NCI-H146 (cell line): ENCODE measurements around the gene RAMP2.
"Not testable (repeated sequence)": the region's sequence is repeated elsewhere in the genome, so short reads cannot be mapped to it uniquely, and the experiment has no call there.

Experiments
- DNase-seq: peaks from one replicate; lab custom pipeline; 2025; lab: John Stamatoyannopoulos, UW

The RAMP2 gene

DNA sequence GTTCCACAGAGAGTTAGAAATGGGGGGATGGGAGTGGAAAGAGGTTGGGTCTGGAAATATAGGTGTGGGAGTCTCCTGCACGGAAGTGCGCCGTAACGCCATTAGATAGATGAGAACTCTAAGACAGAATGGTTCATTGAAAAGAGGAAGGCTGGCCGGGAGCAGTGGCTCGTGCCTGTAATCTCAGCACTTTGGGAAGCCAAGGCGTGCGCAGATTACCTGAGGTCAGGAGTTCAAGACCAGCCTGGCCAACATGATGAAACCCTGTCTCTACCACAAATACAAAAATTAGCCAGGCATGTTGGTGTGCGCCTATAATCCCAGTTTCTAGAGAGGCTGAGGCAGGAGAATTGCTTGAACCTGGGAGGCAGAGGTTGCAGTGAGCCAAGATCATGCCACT lies 7.0 kb downstream of the RAMP2 start:
- not testable (repeated sequence) for DNase-seq

DNA sequence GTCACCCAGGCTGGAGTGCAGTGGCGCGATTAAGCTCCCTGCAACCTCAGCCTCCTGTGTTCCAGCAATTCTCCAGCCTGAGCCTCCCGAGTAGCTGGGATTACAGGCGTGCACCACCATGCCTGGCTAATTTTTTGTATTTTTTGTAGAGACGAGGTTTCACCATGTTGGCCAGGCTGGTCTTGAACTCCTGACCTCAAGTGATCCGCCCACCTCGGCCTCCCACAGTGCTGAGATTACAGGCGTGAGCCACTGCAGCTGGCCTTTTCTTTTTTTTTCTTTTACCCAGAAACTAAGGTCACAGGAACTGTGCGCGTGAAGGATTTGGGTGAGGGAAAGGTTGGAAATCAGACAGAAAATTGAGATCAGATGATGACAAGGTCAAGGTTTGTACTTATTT lies 8.9 kb downstream of the RAMP2 start:
- not testable (repeated sequence) for DNase-seq

DNA sequence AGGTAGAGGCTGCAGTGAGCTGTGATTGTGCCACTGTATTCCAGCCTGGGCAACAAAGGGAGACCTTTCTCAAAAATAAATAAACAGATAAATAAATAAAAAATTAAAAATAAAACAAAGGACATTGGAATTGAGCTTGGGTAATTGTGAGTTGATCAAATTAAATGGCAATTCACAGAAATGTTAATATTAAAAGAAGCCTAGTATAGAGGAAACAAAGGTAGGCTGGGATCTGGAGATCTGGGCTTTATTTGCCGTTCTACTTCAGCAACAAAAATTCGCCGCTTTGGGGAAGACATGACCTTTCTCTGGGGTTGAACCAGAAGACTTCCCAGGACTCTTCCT lies 11.9 kb downstream of the RAMP2 start:
- no peak for DNase-seq

DNA sequence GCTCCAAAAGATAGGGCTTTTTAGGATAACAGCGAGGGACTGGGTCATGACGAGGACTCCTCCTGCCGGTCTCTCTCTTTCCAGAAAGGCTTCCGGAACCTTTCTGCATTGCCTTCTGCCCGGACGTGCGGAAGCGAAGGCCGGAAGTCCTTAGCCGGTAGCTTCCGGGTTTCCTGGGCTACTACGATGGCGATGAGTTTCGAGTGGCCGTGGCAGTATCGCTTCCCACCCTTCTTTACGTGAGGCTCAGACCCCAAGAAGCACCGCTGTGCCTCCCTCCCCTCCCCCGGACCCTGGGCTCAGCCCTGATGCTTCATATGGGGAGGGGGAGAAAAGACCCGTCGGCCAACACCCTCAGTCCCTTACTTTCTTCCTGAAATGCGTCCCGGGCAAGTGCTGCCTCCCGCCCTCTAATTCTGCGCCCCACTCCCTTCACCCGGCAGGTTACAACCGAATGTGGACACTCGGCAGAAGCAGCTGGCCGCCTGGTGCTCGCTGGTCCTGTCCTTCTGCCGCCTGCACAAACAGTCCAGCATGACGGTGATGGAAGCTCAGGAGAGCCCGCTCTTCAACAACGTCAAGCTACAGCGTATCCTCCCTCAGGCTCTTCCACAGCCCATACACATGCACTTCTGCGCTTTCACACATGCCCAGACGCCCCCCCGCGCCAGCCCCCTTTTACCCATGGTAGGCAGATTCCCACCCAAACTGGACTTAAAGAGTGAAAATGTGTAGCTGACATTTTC lies 12.4 kb downstream of the RAMP2 start, which contains the start of gene VPS25:
TSS of gene VPS25 (plus strand) at position 160 of the 746 bp plus-strand sequence. CDS start at position 187, 27 bp downstream.
- peak; percentile 84 for DNase-seq

DNA sequence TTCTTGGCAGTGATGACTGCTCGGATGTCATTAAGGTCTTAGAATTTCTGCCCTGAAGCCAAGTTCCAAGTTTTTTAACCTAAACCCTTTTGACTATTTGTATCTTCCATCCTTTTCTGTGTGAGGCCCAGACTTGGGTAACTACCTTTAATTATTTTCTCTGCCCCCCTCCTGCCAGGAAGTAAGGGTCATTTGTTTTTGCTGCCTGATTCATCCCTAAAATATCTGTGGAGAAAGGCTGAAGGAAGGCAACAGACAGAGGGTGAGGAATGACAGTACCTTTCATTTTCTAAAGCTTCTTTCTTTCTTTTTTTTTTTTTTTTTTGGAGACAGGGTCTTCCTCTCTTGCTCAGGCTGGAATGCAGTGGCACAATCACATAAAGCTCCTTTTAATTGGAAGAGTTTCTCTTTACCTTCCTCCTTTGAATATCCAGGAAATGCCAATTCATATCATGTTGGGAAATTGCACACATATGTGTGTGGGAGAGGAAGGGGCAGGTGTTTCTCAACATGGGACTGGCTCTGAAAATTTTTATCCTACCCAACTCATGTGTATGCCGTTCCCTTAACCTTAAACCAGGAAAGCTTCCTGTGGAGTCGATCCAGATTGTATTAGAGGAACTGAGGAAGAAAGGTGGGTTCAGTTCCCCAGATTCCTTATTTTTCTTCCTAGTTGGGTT lies 13.2 kb downstream of the RAMP2 start:
- DNase-seq, result no peak

DNA sequence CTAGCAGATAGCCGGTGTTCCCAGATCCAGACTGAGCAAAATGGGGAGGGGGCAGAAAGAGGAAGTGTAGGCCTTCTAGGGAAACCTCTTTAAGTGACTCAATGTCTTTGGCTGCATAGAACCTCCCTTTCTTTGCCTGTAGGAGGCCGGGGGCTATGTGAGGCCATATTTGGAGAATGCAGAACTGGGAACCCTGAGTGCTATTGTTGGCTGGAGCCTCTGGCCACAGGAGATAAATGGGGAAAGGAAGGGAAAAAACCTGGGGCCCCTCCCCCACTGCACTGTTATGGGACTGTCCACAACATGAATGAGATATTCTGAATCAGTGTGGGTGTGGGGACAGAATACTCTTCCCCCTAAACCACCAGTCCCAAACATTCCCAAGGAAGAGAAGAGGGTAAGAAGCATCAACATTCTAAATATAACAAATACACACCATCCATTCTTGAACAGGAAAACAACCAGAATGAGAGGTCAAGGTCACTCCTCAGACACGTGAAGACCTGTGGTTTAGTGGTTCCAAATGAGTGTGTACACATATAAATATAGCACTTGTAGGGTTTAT lies 14.6 kb downstream of the RAMP2 start:
- no peak for DNase-seq

DNA sequence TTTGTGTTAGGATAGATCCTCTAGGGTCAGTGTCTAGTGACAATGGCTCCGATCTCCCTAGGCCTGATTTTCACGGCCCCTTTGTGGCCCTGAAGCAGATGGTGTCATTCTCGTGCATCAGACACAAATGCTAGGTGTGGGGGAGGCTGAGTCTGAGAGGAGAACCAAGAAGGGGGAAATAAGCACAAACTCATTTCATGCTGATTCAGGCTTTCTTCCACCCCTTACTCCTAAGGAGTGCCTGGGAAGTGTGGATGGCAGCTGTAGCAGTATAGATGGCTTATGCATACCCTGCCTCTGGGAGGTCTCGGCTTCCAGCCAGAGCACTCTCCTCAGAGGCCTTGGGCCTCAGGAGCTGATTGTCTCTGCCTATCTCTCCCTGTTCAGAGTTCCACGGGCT lies 17.5 kb downstream of the RAMP2 start:
- no peak for DNase-seq

DNA sequence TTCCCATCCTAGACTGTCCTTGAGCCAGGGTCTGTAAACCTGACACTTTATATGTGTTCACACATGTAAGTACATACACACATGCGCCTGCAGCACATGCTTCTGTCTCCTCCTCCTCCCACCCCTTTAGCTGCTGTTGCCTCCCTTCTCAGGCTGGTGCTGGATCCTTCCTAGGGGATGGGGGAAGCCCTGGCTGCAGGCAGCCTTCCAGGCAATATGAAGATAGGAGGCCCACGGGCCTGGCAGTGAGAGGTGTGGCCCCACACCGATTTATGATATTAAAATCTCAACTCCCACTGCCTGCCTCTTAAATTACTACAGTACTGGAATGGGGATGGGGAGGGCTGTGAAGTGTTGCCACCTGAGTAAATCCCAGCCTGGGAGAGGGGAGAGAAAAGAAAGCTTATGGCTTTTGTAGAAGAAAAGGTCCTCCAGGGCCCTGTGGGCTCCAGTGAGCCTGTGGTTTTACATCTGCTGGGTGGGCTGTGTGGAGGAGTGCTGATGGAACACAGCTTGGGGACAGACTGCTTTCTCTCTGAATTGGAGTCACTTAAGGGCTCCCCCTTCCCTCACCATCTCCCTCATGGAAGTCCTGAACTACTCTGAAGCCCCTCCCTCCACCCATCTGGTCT lies 18.4 kb downstream of the RAMP2 start:
- DNase-seq, result no peak

DNA sequence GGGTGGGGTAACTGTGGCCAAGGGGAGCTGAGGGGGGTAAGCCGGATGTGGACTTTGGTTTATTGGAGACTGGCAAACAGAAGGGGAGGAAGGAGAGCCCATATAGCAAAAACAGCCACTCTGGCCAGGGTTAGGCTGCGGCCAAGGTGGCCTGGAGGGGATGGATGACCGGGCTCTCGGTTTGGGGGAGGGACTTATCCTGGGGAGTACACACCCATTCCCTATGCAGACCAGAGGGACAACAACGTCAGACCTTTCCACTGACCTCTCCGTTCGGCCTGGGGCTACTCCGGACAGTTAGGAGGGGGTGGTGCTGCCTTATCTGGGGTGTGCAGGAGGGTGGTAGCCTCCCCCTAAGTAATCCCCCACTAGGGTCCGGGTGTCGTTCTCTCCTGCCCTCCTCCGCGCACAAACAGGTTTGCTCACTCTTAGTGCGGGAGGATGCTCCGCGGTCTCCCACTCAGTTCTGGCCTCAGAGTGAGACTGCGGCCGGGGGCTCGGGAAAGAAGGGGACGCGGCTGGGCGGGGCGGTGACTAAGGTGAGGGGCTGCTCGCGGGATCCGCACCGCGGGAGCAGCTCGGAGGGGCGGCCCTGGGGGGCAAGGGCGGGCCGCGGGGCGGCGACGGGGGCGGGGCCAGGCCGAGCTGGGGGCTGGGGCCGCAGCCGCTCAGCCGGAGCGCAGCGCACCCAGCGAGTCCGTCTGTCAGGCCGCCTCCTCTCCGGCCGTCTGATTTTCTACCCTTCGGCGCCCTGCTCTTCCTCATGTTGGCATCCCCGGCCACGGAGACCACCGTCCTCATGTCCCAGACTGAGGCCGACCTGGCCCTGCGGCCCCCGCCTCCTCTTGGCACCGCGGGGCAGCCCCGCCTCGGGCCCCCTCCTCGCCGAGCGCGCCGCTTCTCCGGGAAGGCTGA lies 19.2 kb downstream of the RAMP2 start, which contains the start of gene WNK4:
TSS of gene WNK4 (plus strand) at position 675 of the 915 bp plus-strand sequence. CDS start at position 764, 89 bp downstream.
- DNase-seq, result peak; percentile 43

DNA sequence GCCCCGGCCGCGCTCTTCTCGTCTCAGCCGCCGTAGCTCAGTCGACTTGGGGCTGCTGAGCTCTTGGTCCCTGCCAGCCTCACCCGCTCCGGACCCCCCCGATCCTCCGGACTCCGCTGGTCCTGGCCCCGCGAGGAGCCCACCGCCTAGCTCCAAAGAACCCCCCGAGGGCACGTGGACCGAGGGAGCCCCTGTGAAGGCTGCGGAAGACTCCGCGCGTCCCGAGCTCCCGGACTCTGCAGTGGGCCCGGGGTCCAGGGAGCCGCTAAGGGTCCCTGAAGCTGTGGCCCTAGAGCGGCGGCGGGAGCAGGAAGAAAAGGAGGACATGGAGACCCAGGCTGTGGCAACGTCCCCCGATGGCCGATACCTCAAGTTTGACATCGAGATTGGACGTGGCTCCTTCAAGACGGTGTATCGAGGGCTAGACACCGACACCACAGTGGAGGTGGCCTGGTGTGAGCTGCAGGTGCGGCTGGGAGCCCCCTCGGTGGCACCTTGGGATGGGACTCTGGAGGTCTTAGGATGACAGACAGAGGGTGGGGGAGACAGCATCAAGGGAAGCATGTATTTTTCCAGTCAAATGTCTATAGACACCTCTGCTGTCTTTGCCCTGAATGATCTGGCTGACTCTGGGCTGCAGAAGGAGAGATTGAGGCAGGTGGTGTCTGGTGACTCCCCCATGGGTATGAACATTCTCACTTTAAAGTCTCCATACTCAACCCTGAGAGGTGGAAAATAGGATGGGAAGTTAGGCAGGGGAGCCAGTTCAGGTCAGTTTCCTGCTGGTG lies 20.0 kb downstream of the RAMP2 start:
- no peak for DNase-seq

DNA sequence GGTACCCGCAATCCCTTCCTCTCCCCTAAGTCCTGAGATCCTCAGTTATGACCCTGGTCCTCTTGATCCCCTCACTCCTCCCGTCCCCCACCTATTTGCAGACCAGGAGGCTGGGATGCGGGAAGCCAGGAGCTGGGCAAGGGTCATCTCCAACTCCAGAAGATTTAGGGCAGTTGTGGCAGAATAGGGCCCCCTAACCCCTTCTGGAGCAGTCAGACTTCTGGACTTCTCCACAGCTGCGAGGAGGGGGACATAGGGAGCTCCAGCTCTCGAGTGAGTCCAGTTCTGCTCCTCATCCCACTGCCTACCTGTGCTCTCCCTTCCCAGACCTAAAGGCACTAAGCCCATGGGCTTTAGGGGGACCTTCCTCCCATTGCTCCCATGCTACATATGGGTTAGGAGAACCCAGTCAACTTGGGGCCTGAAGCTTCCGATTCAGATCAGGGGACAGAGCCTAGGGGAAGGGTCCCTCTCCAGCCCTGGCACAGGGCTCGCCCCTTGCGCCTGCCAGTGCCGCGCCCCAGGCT lies 20.7 kb downstream of the RAMP2 start:
- DNase-seq, result no peak

DNA sequence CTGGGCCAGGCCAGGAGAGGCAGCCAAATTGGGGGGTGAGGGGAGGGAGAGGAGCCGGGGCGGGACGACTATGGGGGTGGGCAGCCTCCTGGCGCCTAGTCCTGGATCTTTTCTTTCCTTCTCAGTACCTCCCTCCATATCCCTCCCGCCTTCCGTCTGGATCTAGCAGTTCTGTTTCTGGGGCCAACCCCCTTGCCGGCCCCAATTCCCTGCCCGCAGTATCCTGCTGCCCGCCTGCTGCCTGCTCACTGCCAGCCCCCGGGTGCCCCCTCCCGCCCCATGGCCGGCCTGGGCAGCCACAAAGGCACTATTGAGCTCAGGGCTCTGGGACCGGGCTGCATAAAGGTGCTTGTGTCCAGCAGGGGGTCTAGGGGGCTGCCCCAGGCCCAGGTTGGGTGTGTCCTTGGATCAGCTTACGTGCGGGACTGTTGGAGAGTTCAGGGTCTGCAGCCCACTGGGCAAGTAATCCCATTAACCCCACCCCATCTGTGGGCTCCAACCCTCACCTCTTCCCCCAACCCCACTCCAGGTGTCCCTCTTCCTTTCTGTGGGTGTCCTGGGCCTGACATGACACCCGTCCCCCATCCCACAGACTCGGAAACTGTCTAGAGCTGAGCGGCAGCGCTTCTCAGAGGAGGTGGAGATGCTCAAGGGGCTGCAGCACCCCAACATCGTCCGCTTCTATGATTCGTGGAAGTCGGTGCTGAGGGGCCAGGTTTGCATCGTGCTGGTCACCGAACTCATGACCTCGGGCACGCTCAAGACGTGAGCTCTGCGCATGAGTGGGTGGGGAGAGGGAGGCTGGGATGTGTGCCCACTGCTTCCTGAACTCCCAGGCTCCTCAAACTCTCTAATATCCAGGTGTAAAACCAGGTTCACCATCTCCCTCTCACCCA lies 21.4 kb downstream of the RAMP2 start:
- no peak for DNase-seq

DNA sequence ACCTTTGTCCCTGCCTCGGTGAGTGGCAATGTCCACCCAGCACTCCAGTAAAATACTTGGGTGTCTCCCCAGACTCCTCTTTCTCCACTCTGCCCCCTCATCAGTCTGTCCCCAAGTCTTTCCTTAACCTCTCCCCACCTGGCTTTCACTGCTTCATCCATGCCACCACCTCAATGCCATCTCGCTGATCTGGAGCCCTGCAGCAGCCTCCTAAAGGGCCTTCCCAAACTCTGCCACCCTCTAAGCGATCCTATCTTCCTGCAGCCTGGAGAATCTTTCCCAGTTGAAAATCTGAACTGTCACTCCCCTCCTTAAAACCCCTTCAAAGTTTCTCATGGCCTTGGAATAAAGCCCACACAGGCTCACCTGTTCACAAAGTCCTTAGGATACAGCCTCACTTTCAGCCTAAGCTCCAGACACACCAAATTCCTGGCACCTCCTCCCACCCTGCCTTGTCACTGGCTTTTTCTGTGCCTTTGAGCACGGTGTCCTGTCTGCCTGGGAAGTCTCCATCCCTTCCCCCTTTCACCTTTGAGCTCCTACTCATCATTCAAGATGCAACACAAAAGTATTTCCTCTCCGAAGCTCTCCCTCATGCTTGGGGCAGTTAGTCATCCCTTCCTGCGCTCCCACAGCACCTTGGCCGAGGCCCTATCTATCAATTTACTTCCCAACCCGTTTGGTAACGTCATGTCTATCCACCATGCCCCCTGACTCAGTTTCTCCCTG lies 22.2 kb downstream of the RAMP2 start:
- DNase-seq, result no peak

DNA sequence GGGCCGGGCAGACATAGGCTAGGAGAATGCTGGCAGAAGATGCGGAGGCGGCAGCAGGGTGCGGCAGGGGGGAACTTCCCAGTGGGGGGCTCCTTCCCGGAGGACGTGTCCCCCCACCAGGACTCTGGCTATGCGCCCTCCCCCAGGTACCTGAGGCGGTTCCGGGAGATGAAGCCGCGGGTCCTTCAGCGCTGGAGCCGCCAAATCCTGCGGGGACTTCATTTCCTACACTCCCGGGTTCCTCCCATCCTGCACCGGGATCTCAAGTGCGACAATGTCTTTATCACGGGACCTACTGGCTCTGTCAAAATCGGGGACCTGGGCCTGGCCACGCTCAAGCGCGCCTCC lies 22.7 kb downstream of the RAMP2 start:
- DNase-seq, result no peak

DNA sequence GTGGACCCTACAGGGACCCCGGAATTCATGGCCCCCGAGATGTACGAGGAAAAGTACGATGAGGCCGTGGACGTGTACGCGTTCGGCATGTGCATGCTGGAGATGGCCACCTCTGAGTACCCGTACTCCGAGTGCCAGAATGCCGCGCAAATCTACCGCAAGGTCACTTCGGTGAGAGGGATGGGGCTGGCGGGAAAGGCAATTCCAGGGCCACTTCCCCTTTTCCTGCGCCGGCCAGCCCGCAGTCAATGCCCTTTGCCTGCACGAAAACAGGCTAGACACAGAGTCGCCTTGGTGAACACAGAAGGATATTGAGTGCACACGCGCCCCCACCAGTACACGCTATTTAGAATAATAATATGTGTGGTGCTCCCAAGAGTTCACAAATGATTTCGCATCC lies 23.4 kb downstream of the RAMP2 start:
- no peak for DNase-seq

DNA sequence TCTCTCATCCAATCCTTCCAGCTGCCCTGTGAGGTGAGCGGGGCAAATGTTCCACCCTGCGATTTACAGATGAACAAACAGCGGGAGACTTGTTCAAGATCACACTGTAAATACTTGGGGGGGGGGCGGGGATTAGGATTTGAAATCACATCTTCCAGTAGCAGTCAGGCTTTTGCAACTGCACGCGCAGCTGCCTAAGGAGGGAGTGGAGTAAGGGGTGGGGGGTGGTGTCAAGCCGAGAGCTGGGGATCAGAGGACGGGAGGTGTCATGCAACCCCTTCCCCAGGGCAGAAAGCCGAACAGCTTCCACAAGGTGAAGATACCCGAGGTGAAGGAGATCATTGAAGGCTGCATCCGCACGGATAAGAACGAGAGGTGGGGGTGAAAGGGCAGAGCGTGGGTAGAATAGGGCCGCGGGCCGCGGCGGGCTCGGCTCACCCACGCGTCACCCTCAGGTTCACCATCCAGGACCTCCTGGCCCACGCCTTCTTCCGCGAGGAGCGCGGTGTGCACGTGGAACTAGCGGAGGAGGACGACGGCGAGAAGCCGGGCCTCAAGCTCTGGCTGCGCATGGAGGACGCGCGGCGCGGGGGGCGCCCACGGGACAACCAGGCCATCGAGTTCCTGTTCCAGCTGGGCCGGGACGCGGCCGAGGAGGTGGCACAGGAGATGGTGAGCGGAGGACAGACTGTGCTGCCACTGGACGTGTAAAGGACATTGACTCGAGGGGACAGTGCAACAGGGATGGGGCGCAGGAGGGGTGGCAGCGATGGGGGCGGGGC lies 24.0 kb downstream of the RAMP2 start:
- DNase-seq, result peak; percentile 12

DNA sequence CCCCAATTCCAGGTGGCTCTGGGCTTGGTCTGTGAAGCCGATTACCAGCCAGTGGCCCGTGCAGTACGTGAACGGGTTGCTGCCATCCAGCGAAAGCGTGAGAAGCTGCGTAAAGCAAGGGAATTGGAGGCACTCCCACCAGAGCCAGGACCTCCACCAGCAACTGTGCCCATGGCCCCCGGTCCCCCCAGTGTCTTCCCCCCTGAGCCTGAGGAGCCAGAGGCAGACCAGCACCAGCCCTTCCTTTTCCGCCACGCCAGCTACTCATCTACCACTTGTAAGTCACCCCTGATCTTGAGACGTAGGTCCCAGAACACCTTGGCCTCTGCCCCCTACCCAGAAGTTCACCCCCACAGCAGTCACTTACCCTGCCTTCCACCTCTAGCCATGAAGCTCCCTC lies 26.2 kb downstream of the RAMP2 start:
- DNase-seq, result no peak

DNA sequence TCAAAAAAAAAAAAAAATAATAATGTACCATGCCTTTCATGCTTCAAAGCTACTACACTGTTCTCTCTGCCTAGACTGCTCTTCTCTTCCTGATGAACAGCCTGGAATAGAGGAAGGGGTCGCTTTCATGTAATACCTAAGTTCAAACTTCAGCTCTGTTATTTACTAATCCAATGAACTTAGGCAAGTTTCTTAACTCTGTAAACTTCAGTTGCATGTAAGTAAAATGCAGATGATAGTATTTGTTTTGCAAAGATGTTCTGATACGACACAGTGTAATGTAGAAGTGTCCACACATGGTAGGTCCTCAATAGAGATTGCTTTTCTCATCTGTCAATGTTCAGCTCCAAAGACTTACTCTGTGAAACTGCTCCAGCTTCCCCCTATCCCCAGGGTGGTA lies 30.9 kb downstream of the RAMP2 start:
- DNase-seq, result no peak
